Smooth muscle cell (in vitro differentiated cells): ENCODE measurements around the gene DAPK1. TPM values are rescaled to one million over a fixed set of nuclear protein-coding genes. Genes with fewer than 3 reads are reported as not detected.

ENCODE experiments used
- DNase-seq: peaks from one replicate; lab custom pipeline; 2025; ENCODE audit not compliant: unreplicated experiment; lab: John Stamatoyannopoulos, UW
- H2AFZ ChIP-seq: fragments of 200-600 bp; sonication (generic); 2 replicates; pipeline ENCODE4 v1.6.0; 2016; ENCODE audit warnings: antibody characterized with exemption, low read depth, mild to moderate bottlenecking
- H3F3A ChIP-seq: fragments of 200-600 bp; sonication (generic); 2 replicates; pipeline ENCODE4 v1.6.0; 2017; ENCODE audit warnings: antibody characterized with exemption, low read depth
- H3K27ac ChIP-seq: fragments of 200-600 bp; sonication (generic); 2 replicates; pipeline ENCODE4 v1.5.1; 2016; ENCODE audit warnings: low read depth, mild to moderate bottlenecking
- H3K27me3 ChIP-seq: fragments of 200-600 bp; sonication (generic); 2 replicates; pipeline ENCODE4 v1.6.1; 2016; ENCODE audit warnings: low read depth, mild to moderate bottlenecking
- H3K36me3 ChIP-seq: fragments of 200-600 bp; sonication (generic); 2 replicates; pipeline ENCODE4 v1.5.1; 2016; ENCODE audit warnings: low read depth
- H3K4me1 ChIP-seq: fragments of 200-600 bp; sonication (generic); 2 replicates; pipeline ENCODE4 v1.5.1; 2016; ENCODE audit warnings: low read depth
- H3K4me2 ChIP-seq: fragments of 200-600 bp; sonication (generic); 2 replicates; pipeline ENCODE4 v1.6.0; 2016; ENCODE audit warnings: mild to moderate bottlenecking
- H3K4me3 ChIP-seq: fragments of 200-600 bp; sonication (generic); 2 replicates; pipeline ENCODE4 v1.5.1; 2016; ENCODE audit warnings: mild to moderate bottlenecking
- H3K79me2 ChIP-seq: fragments of 200-600 bp; sonication (generic); 2 replicates; pipeline ENCODE4 v1.6.0; 2016; ENCODE audit warnings: low read depth, mild to moderate bottlenecking
- H3K9ac ChIP-seq: fragments of 200-600 bp; sonication (generic); 2 replicates; pipeline ENCODE4 v1.6.0; 2016; ENCODE audit warnings: low read depth
- H3K9me3 ChIP-seq: fragments of 200-600 bp; sonication (generic); replicated peaks from 2 replicates; pipeline ENCODE4 v1.5.1; 2016; ENCODE audit warnings: low read depth
- H4K20me1 ChIP-seq: fragments of 200-600 bp; sonication (generic); 2 replicates; pipeline ENCODE4 v1.6.0; 2016; ENCODE audit warnings: low read depth
- WGBS: methylation state at CpG from one replicate; pipeline ENCODE4 v1.1.7; 2016; ENCODE audit warnings: low lambda C conversion rate; 5-methylcytosine and 5-hydroxymethylcytosine counted together
- polyA plus RNA-seq: library from polyadenylated mRNA; unstranded; fragments of >200 nt; fragmentation: Nextera tagmentation; extraction: Ambion mirVana; gene quantifications from 2 replicates; pipeline ENCODE4 v1.2.1, GENCODE V29; 2016
- total RNA-seq: library from RNA; depleted of rRNA; stranded (reverse); fragments of >200 nt; gene quantifications from 2 replicates; pipeline ENCODE4 v1.2.3, GENCODE V29; 2014
- TF ChIP-seq, protein P1 (sequence below): fragments of 200-600 bp; sonication (generic); IDR thresholded peaks from 2 replicates; pipeline ENCODE4 v1.5.1; 2017; ENCODE audit warnings: borderline replicate concordance, mild to moderate bottlenecking, antibody characterized with exemption; ENCODE audit not compliant: insufficient read depth, poor library complexity, severe bottlenecking

Gene DAPK1
- total and polyA plus RNA-seq, 2 experiments from 2014 or later: 12.6 to 20.3 TPM

DNA sequence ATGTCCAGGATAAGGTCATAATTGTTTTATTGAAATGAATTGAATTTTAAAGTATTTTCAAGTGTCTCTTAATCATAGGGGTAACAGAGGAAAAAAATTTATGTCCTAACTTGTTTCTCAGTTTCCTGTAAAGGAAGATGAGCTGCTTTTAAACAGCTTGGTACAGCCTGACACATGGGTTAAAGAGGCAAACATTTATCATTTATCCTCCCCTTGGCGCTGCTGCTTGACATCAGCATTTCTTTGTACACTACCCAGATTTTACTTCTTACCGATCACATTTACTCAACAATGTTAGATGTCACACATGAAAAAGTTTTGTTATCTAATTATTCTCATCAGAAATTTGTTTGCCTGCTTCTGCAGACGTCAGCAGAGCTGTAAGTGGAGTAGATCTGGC, 148.9 kb downstream of the DAPK1 start:
- WGBS: 97% methylated on average over 3 of the region's 3 CpGs
- no peak overlapping the region for H3K9ac ChIP-seq
- no peak overlapping the region for H3K4me3 ChIP-seq
- no peak overlapping the region for H2AFZ ChIP-seq
- H3K4me2 ChIP-seq: no peak overlapping the region
- no peaks in the 10 kb centered on the region for H4K20me1 ChIP-seq
- no peaks in the 10 kb centered on the region for H3K9me3 ChIP-seq
- peaks cover 16% of the 10 kb centered on the region for H3K4me1 ChIP-seq
- H3K27me3 ChIP-seq: no peaks in the 10 kb centered on the region
- H3K79me2 ChIP-seq: no peaks in the 10 kb centered on the region
- TF ChIP-seq, protein P1, sequence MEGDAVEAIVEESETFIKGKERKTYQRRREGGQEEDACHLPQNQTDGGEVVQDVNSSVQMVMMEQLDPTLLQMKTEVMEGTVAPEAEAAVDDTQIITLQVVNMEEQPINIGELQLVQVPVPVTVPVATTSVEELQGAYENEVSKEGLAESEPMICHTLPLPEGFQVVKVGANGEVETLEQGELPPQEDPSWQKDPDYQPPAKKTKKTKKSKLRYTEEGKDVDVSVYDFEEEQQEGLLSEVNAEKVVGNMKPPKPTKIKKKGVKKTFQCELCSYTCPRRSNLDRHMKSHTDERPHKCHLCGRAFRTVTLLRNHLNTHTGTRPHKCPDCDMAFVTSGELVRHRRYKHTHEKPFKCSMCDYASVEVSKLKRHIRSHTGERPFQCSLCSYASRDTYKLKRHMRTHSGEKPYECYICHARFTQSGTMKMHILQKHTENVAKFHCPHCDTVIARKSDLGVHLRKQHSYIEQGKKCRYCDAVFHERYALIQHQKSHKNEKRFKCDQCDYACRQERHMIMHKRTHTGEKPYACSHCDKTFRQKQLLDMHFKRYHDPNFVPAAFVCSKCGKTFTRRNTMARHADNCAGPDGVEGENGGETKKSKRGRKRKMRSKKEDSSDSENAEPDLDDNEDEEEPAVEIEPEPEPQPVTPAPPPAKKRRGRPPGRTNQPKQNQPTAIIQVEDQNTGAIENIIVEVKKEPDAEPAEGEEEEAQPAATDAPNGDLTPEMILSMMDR: no peak
- no peaks in the 10 kb centered on the region for H3F3A ChIP-seq
- no peak overlapping the region for H3K27ac ChIP-seq
- no peaks in the 10 kb centered on the region for H3K36me3 ChIP-seq
- no peak for DNase-seq

GRCh38 chr9:87647114-87647513, 149.4 kb downstream of the DAPK1 start:
- Histone ChIP-seq H2AFZ (no peak overlapping the region), H3K4me3 (no peak overlapping the region), H3K9ac (no peak overlapping the region), H4K20me1 (no peaks in the 10 kb centered on the region), H3K79me2 (no peaks in the 10 kb centered on the region), H3K4me1 (peaks cover 16% of the 10 kb centered on the region), H3K36me3 (no peaks in the 10 kb centered on the region), H3K9me3 (no peaks in the 10 kb centered on the region), H3K27ac (no peak overlapping the region), H3F3A (no peaks in the 10 kb centered on the region), H3K27me3 (no peaks in the 10 kb centered on the region), H3K4me2 (no peak overlapping the region)
- no peak for DNase-seq
- 87% methylated on average over 8 of the region's 8 CpGs for WGBS
- TF ChIP-seq, protein P1: no peak

DNA sequence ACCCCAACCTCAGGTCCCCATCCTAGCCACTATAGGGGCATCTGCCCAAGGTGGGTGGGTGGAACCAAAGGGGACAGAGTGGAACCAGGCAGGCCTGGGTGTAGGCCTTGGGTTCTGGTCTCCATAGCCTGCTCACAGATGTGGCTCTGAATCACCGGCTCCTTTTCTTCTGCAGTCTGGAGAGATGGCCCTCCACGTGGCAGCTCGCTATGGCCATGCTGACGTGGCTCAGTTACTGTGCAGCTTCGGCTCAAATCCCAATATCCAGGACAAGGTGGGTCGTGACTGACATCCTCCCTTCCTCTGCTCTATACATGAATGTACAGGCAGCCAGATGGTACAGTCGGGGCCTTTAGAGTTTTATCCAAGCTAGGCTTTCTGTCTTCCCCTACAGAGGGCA, 150.9 kb downstream of the DAPK1 start:
- DNase-seq: no peak

More for the DNA sequence above, 150.9 kb downstream of the DAPK1 start:
- Histone ChIP-seq H2AFZ (no peak overlapping the region), H3K9ac (no peak overlapping the region), H3K9me3 (no peaks in the 10 kb centered on the region), H3K27me3 (no peaks in the 10 kb centered on the region), H4K20me1 (no peaks in the 10 kb centered on the region), H3F3A (no peaks in the 10 kb centered on the region), H3K36me3 (no peaks in the 10 kb centered on the region), H3K4me2 (no peak overlapping the region), H3K79me2 (no peaks in the 10 kb centered on the region), H3K27ac (no peak overlapping the region), H3K4me1 (peaks cover 14% of the 10 kb centered on the region), H3K4me3 (no peak overlapping the region)
- WGBS: 95% methylated on average over 7 of the region's 7 CpGs
- TF ChIP-seq, protein P1: no peak
